KMS-11 (cell line): Measurements from ENCODE around the gene CACUL1.

Experiments
- H2AFZ ChIP-seq: fragments of 200-600 bp; sonication (generic); 2 replicates; pipeline ENCODE4 v1.6.1; 2016; ENCODE audit warnings: antibody characterized with exemption, mixed run types, low read depth
- H3K27ac ChIP-seq: fragments of 200-600 bp; sonication (generic); 2 replicates; pipeline ENCODE4 v1.6.1; 2016; ENCODE audit warnings: mild to moderate bottlenecking, mixed run types
- H3K27me3 ChIP-seq: fragments of 200-600 bp; sonication (generic); 2 replicates; pipeline ENCODE4 v1.6.1; 2017; ENCODE audit warnings: mild to moderate bottlenecking, low read depth, mixed run types, moderate library complexity; ENCODE audit not compliant: insufficient read depth
- H3K36me3 ChIP-seq: fragments of 200-600 bp; sonication (generic); 2 replicates; pipeline ENCODE4 v1.6.1; 2017; ENCODE audit warnings: mild to moderate bottlenecking, mixed run types; ENCODE audit not compliant: insufficient read depth
- H3K4me1 ChIP-seq: fragments of 200-600 bp; sonication (generic); 2 replicates; pipeline ENCODE4 v1.6.1; 2016; ENCODE audit warnings: mild to moderate bottlenecking, low read depth, mixed run types; ENCODE audit not compliant: poor library complexity, severe bottlenecking
- H3K4me2 ChIP-seq: fragments of 200-600 bp; sonication (generic); 2 replicates; pipeline ENCODE4 v1.7.0; 2016; ENCODE audit warnings: mild to moderate bottlenecking, mixed run types
- H3K4me3 ChIP-seq: fragments of 200-600 bp; sonication (generic); IDR thresholded peaks from 2 replicates; pipeline ENCODE4 v1.6.1; 2017; ENCODE audit warnings: low read depth, low read length, mixed read lengths; ENCODE audit not compliant: insufficient read depth
- H3K79me2 ChIP-seq: fragments of 200-600 bp; sonication (generic); 2 replicates; pipeline ENCODE4 v1.6.1; 2016; ENCODE audit warnings: low read depth, mixed run types; ENCODE audit not compliant: insufficient read depth
- H3K9ac ChIP-seq: fragments of 200-600 bp; sonication (generic); 2 replicates; pipeline ENCODE4 v1.6.1; 2016; ENCODE audit warnings: mild to moderate bottlenecking, mixed run types
- H4K20me1 ChIP-seq: fragments of 200-600 bp; sonication (generic); 2 replicates; pipeline ENCODE4 v1.6.1; 2016; ENCODE audit warnings: mild to moderate bottlenecking, mixed run types; ENCODE audit not compliant: insufficient read depth
- CTCF ChIP-seq: fragments of 200-600 bp; sonication (generic); conservative IDR thresholded peaks from 2 replicates; pipeline ENCODE4 v1.6.1; 2017; ENCODE audit warnings: low read depth, mild to moderate bottlenecking, antibody characterized with exemption, low read length, moderate library complexity, mixed read lengths

Gene CACUL1

DNA sequence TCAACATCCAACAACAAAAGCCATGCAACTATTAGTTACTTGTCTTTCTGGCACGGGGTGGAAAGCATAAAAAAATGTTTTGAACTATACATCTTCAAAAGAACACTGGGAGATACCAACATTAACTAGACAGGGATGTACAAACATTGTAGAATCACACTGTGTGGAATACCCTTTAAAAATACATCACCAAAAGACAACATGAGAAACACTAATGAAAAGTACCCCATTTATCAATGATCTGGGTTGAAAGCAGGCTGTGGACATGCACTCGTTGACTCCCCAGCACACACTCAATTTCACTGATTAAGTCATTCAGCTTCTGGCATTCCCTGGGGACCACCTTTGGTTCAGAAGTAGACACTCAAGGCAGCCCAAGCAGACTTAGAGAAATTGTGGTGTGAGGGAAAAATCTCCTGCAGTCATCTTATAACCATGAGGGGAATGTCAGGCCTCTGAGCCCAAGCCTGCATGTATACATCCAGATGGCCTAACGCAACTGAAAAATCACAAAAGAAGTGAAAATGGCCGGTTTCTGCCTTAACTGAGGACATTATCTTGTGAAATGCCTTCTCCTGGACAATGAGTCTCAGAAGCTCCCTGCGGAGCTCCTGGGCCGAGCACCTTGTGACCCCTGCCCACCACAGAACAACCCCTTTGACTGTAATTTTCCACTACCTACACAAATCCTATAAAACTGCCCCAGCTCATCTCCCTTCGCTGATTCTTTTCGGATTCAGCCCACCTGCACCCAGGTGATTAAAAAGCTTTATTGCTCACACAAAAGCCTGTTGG is 53.0 kb downstream of the CACUL1 start:
- no peak for TF ChIP-seq CTCF
- no peak overlapping the region for H3K9ac ChIP-seq
- H3K4me2 ChIP-seq: no peak overlapping the region
- no peak overlapping the region for H2AFZ ChIP-seq
- no peak overlapping the region for H3K4me3 ChIP-seq
- no peaks in the 10 kb centered on the region for H3K36me3 ChIP-seq
- H3K27me3 ChIP-seq: no peaks in the 10 kb centered on the region
- H3K27ac ChIP-seq: no peak overlapping the region
- H4K20me1 ChIP-seq: no peaks in the 10 kb centered on the region
- H3K4me1 ChIP-seq: peaks cover 14% of the 10 kb centered on the region
- no peaks in the 10 kb centered on the region for H3K79me2 ChIP-seq

DNA sequence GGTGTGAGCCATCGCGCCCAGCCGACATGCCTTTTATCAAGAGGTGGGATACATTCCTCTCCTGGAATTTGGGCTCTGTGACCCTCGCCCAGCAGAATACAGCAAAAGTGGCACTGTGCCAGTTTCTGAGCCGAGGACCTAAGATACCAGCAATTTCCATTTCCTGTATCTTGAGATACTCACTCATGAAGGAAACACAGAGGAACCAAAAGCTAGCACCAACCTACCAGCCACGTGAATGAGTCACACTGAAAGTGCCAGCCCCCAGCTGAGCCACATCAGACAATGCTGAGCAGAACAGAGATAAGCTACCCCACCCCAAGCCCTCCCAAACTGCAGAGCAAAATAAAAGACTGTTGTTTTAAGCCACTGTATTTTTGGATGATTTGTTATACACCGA is 56.3 kb downstream of the CACUL1 start:
- H2AFZ ChIP-seq: no peak overlapping the region
- H3K27ac ChIP-seq: no peak overlapping the region
- H3K36me3 ChIP-seq: no peaks in the 10 kb centered on the region
- no peak overlapping the region for H3K4me3 ChIP-seq
- no peak for TF ChIP-seq CTCF
- no peaks in the 10 kb centered on the region for H3K27me3 ChIP-seq
- no peak overlapping the region for H3K9ac ChIP-seq
- no peaks in the 10 kb centered on the region for H4K20me1 ChIP-seq
- H3K79me2 ChIP-seq: no peaks in the 10 kb centered on the region
- peaks cover 14% of the 10 kb centered on the region for H3K4me1 ChIP-seq
- no peak overlapping the region; the same call in 1 of the 2 replicates for H3K4me2 ChIP-seq

DNA sequence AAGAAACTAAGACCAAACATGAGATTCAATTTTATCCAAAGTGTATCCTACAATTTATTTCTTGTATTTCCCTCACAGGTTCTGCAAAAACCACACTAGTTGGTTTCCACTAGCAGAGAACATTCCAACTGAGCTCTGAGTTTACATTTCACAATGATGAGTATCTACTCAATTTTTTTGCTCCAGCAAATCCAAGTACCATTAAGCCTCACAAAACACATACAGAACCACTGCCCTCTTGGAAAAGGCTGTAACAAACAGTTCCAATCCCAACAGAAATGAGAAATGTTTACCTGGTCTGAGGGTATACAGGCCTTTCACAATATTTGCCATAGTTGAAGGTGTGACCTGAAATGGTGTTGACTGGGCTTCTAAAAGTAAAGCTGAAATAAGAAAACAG is 59.9 kb downstream of the CACUL1 start:
- H4K20me1 ChIP-seq: no peaks in the 10 kb centered on the region
- peaks cover 14% of the 10 kb centered on the region for H3K4me1 ChIP-seq
- H3K36me3 ChIP-seq: no peaks in the 10 kb centered on the region
- H2AFZ ChIP-seq: no peak overlapping the region
- H3K79me2 ChIP-seq: no peaks in the 10 kb centered on the region
- H3K27me3 ChIP-seq: no peaks in the 10 kb centered on the region
- no peak overlapping the region for H3K4me3 ChIP-seq
- H3K9ac ChIP-seq: no peak overlapping the region
- TF ChIP-seq CTCF: no peak
- no peak overlapping the region for H3K27ac ChIP-seq
- H3K4me2 ChIP-seq: no peak overlapping the region

GRCh38 chr10:118692872-118693271 is 61.9 kb downstream of the CACUL1 start:
- H3K9ac ChIP-seq: no peak overlapping the region
- TF ChIP-seq CTCF: no peak
- H3K4me2 ChIP-seq: no peak overlapping the region
- no peak overlapping the region for H3K4me3 ChIP-seq
- H3K36me3 ChIP-seq: no peaks in the 10 kb centered on the region
- no peaks in the 10 kb centered on the region for H4K20me1 ChIP-seq
- no peaks in the 10 kb centered on the region for H3K27me3 ChIP-seq
- no peak overlapping the region for H3K27ac ChIP-seq
- H3K4me1 ChIP-seq: no peaks in the 10 kb centered on the region
- no peak overlapping the region for H2AFZ ChIP-seq
- H3K79me2 ChIP-seq: no peaks in the 10 kb centered on the region
